Adrenal gland (tissue), 5 donors: ENCODE data around the gene RCCD1.

ENCODE experiments used
- CTCF ChIP-seq, 6 experiments: fragments of 450-650 bp in 4 of 6; fragments of 200-600 bp in 2 of 6; sonication (generic) in 1 of 6; IDR thresholded peaks; 1 replicate in 5 of 6; 2 replicates in 1 of 6; pipeline versions ENCODE4 v1.5.1 to v1.8.0; 2016 to 2021; ENCODE audit warnings: antibody characterized with exemption in 6 of 6, mild to moderate bottlenecking in 2 of 6, moderate library complexity in 1 of 6
- POLR2A ChIP-seq, 2 donors: fragments of 450-650 bp; IDR thresholded peaks; one replicate each; pipeline ENCODE4 v1.6.1; 2017; ENCODE audit warnings: antibody characterized with exemption in 2 of 2, mild to moderate bottlenecking in 2 of 2, moderate library complexity in 1 of 2
- donor health status: DM: no; HTN: no; CAD: no.

- no peak for TF ChIP-seq CTCF (IDR thresholded peaks at IDR 0.05)
- TF ChIP-seq POLR2A (IDR thresholded peaks at IDR 0.05) = no peak
Observed at GRCh38 chr15:90994059-90994416, 39.4 kb downstream of the RCCD1 start.
